ENCODE results near the gene EFNA1.
"Not testable (repeated sequence)": the region's sequence is repeated elsewhere in the genome, so short reads cannot be mapped to it uniquely, and the experiment has no call there.

EFNA1 gene

GRCh38 chr1:155136748-155137147 is 9.1 kb downstream of the EFNA1 start:
- DNase-seq (ENCODE audit: low read depth, low spot score): no peak
- no peak overlapping the region for H3K4me3 ChIP-seq (ENCODE audit: low read length)

GRCh38 chr1:155137154-155137949 is 9.7 kb downstream of the EFNA1 start:
- DNase-seq (ENCODE audit: low read depth, low spot score): no peak

GRCh38 chr1:155139895-155140629 is 12.4 kb downstream of the EFNA1 start, which contains the start of gene DPM3:
TSS of gene DPM3 (minus strand) at chr1:155140531. CDS start at chr1:155140240, 291 bp downstream.
- peak; percentile 76 for DNase-seq (ENCODE audit: low read depth, low spot score)
- H3K4me3 ChIP-seq (ENCODE audit: low read length): peak within 1 kb of the TSS; percentile 98

More at GRCh38 chr1:155137154-155137949, 9.7 kb downstream of the EFNA1 start:
- no peak overlapping the region for H3K4me3 ChIP-seq (ENCODE audit: low read length)

- DNase-seq (ENCODE audit: low read depth, low spot score): no peak
- peak overlapping the region; percentile 98 for H3K4me3 ChIP-seq (ENCODE audit: low read length)
Observed at GRCh38 chr1:155140630-155140953, 12.9 kb downstream of the EFNA1 start.

- DNase-seq (ENCODE audit: low read depth, low spot score): no peak
- no peak overlapping the region for H3K4me3 ChIP-seq (ENCODE audit: low read length)
Observed at GRCh38 chr1:155141749-155142148, 14.1 kb downstream of the EFNA1 start.

GRCh38 chr1:155145491-155145890 is 17.8 kb downstream of the EFNA1 start:
- no peak overlapping the region for H3K4me3 ChIP-seq (ENCODE audit: low read length)
- DNase-seq (ENCODE audit: low read depth, low spot score): no peak

GRCh38 chr1:155155996-155156643 is 28.4 kb downstream of the EFNA1 start:
- H3K4me3 ChIP-seq (ENCODE audit: low read length); DNase-seq (ENCODE audit: low read depth, low spot score): not testable (repeated sequence)

GRCh38 chr1:155158991-155159390 is 31.3 kb downstream of the EFNA1 start:
- DNase-seq (ENCODE audit: low read depth, low spot score): no peak

GRCh38 chr1:155160128-155160527 is 32.5 kb downstream of the EFNA1 start:
- no peak for DNase-seq (ENCODE audit: low read depth, low spot score)
- no peak overlapping the region for H3K4me3 ChIP-seq (ENCODE audit: low read length)

More at GRCh38 chr1:155158991-155159390, 31.3 kb downstream of the EFNA1 start:
- no peak overlapping the region for H3K4me3 ChIP-seq (ENCODE audit: low read length)

- DNase-seq (ENCODE audit: low read depth, low spot score): not testable (repeated sequence)
Observed at GRCh38 chr1:155162631-155163030, 35.0 kb downstream of the EFNA1 start.

GRCh38 chr1:155163785-155164184 is 36.1 kb downstream of the EFNA1 start:
- H3K4me3 ChIP-seq (ENCODE audit: low read length); DNase-seq (ENCODE audit: low read depth, low spot score): not testable (repeated sequence)

More at GRCh38 chr1:155162631-155163030, 35.0 kb downstream of the EFNA1 start:
- not testable (repeated sequence) for H3K4me3 ChIP-seq (ENCODE audit: low read length)

GRCh38 chr1:155164625-155165024 is 36.9 kb downstream of the EFNA1 start:
- not testable (repeated sequence) for DNase-seq (ENCODE audit: low read depth, low spot score); H3K4me3 ChIP-seq (ENCODE audit: low read length)

- no peak for DNase-seq (ENCODE audit: low read depth, low spot score)
- H3K4me3 ChIP-seq (ENCODE audit: low read length): no peak overlapping the region
Observed at GRCh38 chr1:155166051-155166470, 38.4 kb downstream of the EFNA1 start.

GRCh38 chr1:155166471-155167165 is 38.9 kb downstream of the EFNA1 start:
- DNase-seq (ENCODE audit: low read depth, low spot score): no peak
- no peak overlapping the region for H3K4me3 ChIP-seq (ENCODE audit: low read length)

GRCh38 chr1:155167166-155168104 is 39.8 kb downstream of the EFNA1 start:
- peak; percentile 69 for DNase-seq (ENCODE audit: low read depth, low spot score)
- H3K4me3 ChIP-seq (ENCODE audit: low read length): no peak overlapping the region

GRCh38 chr1:155168105-155168445 is 40.4 kb downstream of the EFNA1 start:
- H3K4me3 ChIP-seq (ENCODE audit: low read length); DNase-seq (ENCODE audit: low read depth, low spot score): not testable (repeated sequence)

- H3K4me3 ChIP-seq (ENCODE audit: low read length): no peak overlapping the region
- DNase-seq (ENCODE audit: low read depth, low spot score): no peak
Observed at GRCh38 chr1:155168456-155169210, 41.0 kb downstream of the EFNA1 start.

- DNase-seq (ENCODE audit: low read depth, low spot score): no peak
- H3K4me3 ChIP-seq (ENCODE audit: low read length): no peak overlapping the region
Observed at GRCh38 chr1:155169541-155169940, 41.9 kb downstream of the EFNA1 start.
